ENCODE measurements around the gene NFYC.

DNA sequence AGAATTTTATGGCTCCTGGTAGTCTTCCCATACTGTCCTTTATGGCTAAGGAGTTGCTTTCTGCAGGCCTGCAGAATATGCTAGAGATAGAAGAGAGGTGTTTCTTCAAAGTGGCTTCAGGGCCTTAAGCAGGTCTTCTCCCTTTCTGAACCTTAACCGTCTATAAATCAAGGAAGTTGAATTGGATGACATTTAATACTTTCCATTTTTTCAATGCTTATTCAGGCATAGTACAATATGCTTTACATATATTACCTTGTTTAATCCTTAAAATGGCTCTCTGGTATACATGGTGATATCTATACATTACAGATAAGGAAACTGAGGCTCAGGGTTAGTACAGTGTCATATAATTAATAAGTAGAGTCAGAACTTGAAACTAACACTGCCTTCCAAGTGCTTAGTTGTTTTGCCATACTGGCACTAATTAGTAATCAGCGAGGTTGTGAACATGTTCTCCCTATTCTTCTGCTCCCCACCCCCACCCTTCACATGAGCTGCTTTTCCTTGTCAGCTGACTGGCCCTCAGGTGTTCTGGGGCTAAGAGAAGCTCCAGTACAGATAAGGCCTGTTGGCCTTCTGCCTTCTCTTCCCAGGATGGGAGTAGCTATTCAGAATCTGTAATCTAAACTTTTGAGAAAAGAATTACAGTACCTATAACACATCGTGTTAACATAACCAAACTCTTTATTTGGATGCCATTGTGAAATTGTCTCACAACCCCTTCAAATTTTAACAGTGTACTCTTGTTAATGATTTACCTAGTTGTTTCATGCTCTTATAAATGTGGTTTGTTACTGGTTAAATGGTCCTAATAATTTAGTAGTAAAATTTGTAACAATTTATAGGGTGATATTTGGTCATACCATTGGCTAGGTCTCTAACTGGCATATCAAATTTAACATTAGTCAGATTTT lies 13.6 kb downstream of the NFYC start:
- TF ChIP-seq EZH2 (IDR thresholded peaks at IDR 0.05; ENCODE audit: borderline replicate concordance, low read length) = no peak
- TF ChIP-seq, protein P1, sequence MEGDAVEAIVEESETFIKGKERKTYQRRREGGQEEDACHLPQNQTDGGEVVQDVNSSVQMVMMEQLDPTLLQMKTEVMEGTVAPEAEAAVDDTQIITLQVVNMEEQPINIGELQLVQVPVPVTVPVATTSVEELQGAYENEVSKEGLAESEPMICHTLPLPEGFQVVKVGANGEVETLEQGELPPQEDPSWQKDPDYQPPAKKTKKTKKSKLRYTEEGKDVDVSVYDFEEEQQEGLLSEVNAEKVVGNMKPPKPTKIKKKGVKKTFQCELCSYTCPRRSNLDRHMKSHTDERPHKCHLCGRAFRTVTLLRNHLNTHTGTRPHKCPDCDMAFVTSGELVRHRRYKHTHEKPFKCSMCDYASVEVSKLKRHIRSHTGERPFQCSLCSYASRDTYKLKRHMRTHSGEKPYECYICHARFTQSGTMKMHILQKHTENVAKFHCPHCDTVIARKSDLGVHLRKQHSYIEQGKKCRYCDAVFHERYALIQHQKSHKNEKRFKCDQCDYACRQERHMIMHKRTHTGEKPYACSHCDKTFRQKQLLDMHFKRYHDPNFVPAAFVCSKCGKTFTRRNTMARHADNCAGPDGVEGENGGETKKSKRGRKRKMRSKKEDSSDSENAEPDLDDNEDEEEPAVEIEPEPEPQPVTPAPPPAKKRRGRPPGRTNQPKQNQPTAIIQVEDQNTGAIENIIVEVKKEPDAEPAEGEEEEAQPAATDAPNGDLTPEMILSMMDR (conservative IDR thresholded peaks at IDR 0.05 in 1 of 2, IDR thresholded peaks at IDR 0.05 in 1 of 2; ENCODE audit: extremely low read depth in 1 of 2, insufficient read depth in 1 of 2, low read depth in 1 of 2, low read length in 2 of 2) = no peak
